Hepatocyte (in vitro differentiated cells): ENCODE measurements around the gene TMEM255B. TPM values are rescaled to one million over a fixed set of nuclear protein-coding genes. Genes with fewer than 3 reads are reported as not detected.

Experiments used
- DNase-seq: peaks from one replicate; pipeline ENCODE4 v3.0.0-alpha.2; 2016; ENCODE audit warnings: low spot score
- H2AFZ ChIP-seq: fragments of 200-600 bp; sonication (generic); 2 replicates; pipeline ENCODE4 v1.6.0; 2016; ENCODE audit warnings: antibody characterized with exemption, mild to moderate bottlenecking
- H3K27ac ChIP-seq: fragments of 200-600 bp; sonication (generic); 2 replicates; pipeline ENCODE4 v1.5.1; 2016; ENCODE audit warnings: mild to moderate bottlenecking
- H3K27me3 ChIP-seq: fragments of 200-600 bp; sonication (generic); 2 replicates; pipeline ENCODE4 v1.6.1; 2016
- H3K36me3 ChIP-seq: fragments of 200-600 bp; sonication (generic); replicated peaks from 2 replicates; pipeline ENCODE4 v1.5.1; 2016; ENCODE audit warnings: low read depth; ENCODE audit not compliant: insufficient read depth
- H3K4me1 ChIP-seq: fragments of 200-600 bp; sonication (generic); 2 replicates; pipeline ENCODE4 v1.5.1; 2016; ENCODE audit warnings: mild to moderate bottlenecking, moderate library complexity; ENCODE audit not compliant: insufficient read depth
- H3K4me2 ChIP-seq: fragments of 200-600 bp; sonication (generic); 2 replicates; pipeline ENCODE4 v1.6.0; 2016
- H3K4me3 ChIP-seq: fragments of 200-600 bp; sonication (generic); 2 replicates; pipeline ENCODE4 v1.5.1; 2016; ENCODE audit warnings: mild to moderate bottlenecking
- H3K79me2 ChIP-seq: fragments of 200-600 bp; sonication (generic); 2 replicates; pipeline ENCODE4 v1.6.0; 2017; ENCODE audit warnings: mild to moderate bottlenecking
- H3K9me2 ChIP-seq: fragments of 200-600 bp; sonication (generic); replicated peaks from 2 replicates; pipeline ENCODE4 v1.6.0; 2017; ENCODE audit warnings: mild to moderate bottlenecking; ENCODE audit not compliant: insufficient read depth
- H3K9me3 ChIP-seq: fragments of 200-600 bp; sonication (generic); 2 replicates; pipeline ENCODE4 v1.5.1; 2016; ENCODE audit warnings: low read depth, mild to moderate bottlenecking
- H4K20me1 ChIP-seq: fragments of 200-600 bp; sonication (generic); 2 replicates; pipeline ENCODE4 v1.6.0; 2016; ENCODE audit warnings: mild to moderate bottlenecking; ENCODE audit not compliant: insufficient read depth, poor library complexity, severe bottlenecking
- CTCF ChIP-seq: fragments of 200-600 bp; sonication (generic); IDR thresholded peaks from 2 replicates; pipeline ENCODE4 v1.5.1; 2016; ENCODE audit warnings: antibody characterized with exemption, mild to moderate bottlenecking; ENCODE audit not compliant: poor library complexity
- EZH2 ChIP-seq: fragments of 200-600 bp; sonication (generic); IDR thresholded peaks from 2 replicates; pipeline ENCODE4 v1.6.1; 2016; ENCODE audit warnings: antibody characterized with exemption, mild to moderate bottlenecking, borderline replicate concordance
- EZH2phosphoT487 ChIP-seq: fragments of 200-600 bp; sonication (generic); IDR thresholded peaks from one replicate; pipeline ENCODE4 v1.6.1; 2018; ENCODE audit warnings: antibody characterized with exemption, mild to moderate bottlenecking, low read depth, moderate library complexity; ENCODE audit not compliant: unreplicated experiment, severe bottlenecking
- WGBS: methylation state at CpG from one replicate; pipeline ENCODE4 v1.1.6; 2016; ENCODE audit warnings: low lambda C conversion rate; ENCODE audit errors: missing lambda C conversion rate; 5-methylcytosine and 5-hydroxymethylcytosine counted together
- polyA plus RNA-seq: library from polyadenylated mRNA; unstranded; fragments of >200 nt; fragmentation: Nextera tagmentation; extraction: Ambion mirVana; gene quantifications from 2 replicates; pipeline ENCODE4 v1.2.1, GENCODE V29; 2016
- total RNA-seq: library from RNA; depleted of rRNA; stranded (reverse); fragments of >200 nt; gene quantifications from 2 replicates; pipeline ENCODE4 v1.2.3, GENCODE V29; 2014

Gene TMEM255B
- total and polyA plus RNA-seq, 2 experiments from 2014 or later = 0.10 to 4.0 TPM

DNA sequence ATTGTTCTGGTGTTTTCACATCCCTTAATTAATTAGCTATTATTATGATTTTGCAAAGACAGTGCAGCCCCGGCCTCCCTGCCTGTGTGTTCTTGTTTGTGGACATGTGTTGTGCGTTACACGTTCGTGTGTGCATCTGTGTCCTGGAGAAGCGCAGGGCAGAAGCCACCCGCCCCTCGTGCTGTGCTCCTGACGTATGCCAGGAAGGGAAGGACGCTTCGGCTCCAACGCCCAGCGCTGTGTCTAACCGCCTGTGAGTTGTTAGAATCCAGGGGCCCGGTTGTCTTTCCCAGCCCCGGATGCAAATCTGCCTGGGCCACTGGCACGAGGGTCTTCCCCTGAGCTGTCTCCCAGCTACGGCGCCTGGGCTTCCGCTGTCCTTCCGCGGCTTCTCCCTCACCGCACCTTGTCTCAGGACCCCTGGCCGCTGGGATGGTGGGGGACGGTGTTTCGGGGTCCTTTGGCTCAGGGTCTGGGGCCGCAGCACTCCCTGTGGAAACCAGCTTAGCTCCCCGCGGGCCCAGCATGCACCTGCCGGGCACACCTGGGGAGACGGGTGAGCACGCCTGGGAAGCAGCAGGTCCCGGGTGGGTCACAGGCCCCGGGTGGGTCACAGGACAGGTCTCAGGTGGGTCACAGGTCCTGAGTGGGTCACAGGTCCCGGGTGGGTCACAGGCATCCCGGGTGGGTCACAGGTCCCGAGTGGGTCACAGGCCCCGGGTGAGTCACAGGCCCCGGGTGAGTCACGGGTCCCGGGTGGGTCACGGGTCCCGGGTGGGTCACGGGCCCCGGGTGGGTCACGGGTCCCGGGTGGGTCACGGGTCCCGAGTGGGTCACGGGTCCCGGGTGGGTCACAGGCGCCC lies 53.4 kb downstream of the TMEM255B start:
- H3K36me3 ChIP-seq = no peaks in the 10 kb centered on the region
- H2AFZ ChIP-seq = no peak overlapping the region
- no peak for DNase-seq
- no peaks in the 10 kb centered on the region for H3K9me3 ChIP-seq
- no peaks in the 10 kb centered on the region for H3K27me3 ChIP-seq
- H3K79me2 ChIP-seq = no peaks in the 10 kb centered on the region
- no peak overlapping the region for H3K4me3 ChIP-seq
- H3K27ac ChIP-seq = no peak overlapping the region
- H4K20me1 ChIP-seq = no peaks in the 10 kb centered on the region
- H3K9me2 ChIP-seq = no peaks in the 10 kb centered on the region
- H3K4me2 ChIP-seq = no peak overlapping the region
- TF ChIP-seq EZH2phosphoT487 (no peak), CTCF (no peak), EZH2 (no peak)
- H3K4me1 ChIP-seq = peaks cover 10% of the 10 kb centered on the region
- 91% methylated on average over 33 of the region's 51 CpGs for WGBS

- no peak for DNase-seq
- H3K27me3 ChIP-seq = no peaks in the 10 kb centered on the region
- no peak overlapping the region for H3K4me2 ChIP-seq
- WGBS = 83% methylated on average over 28 of the region's 30 CpGs
- H3K4me3 ChIP-seq = no peak overlapping the region
- peaks cover 10% of the 10 kb centered on the region for H3K4me1 ChIP-seq
- H3K9me3 ChIP-seq = no peaks in the 10 kb centered on the region
- no peaks in the 10 kb centered on the region for H3K79me2 ChIP-seq
- H3K9me2 ChIP-seq = no peaks in the 10 kb centered on the region
- no peaks in the 10 kb centered on the region for H3K36me3 ChIP-seq
- H2AFZ ChIP-seq = no peak overlapping the region
- no peak overlapping the region for H3K27ac ChIP-seq
- no peaks in the 10 kb centered on the region for H4K20me1 ChIP-seq
- no peak for TF ChIP-seq EZH2
- TF ChIP-seq EZH2phosphoT487 = no peak
- no peak for TF ChIP-seq CTCF
These were observed 54.2 kb downstream of the TMEM255B start for GRCh38 chr13:113813070-113813748.

DNA sequence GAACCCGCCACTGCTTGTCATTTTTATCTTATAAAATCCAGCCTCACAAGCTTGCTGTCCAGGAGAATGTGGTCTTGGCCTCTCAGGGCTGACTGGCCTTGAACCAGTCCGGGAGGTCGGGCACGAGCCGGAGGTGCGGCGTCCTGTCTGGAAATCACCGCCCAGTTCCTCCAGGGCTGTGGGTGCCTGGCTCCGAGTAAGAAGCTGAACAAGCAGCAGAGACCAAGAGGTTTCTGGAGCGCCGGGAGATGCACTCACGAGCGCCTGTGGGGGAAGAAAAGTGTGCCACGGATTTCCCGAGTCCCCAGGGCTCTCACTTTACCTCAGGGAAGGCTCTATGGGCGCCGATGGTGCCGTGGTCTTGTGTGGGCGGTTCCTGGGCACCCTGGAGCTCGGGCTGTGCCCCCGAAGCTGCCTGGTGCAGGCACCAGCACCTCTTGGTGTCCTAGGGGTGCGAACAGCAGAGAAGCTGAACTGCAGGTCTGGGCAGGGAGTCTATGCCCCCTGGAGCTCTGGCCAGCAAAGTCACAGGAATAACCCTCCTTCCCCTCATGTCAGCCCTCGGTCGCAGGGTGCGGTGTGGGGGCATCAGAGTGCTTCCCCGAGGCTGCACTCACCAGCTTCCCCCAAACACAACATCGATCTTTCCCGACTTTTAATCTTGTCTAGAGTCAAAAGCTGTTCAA lies 54.9 kb downstream of the TMEM255B start:
- Histone ChIP-seq H3K9me2 (no peaks in the 10 kb centered on the region), H3K4me2 (no peak overlapping the region), H3K79me2 (no peaks in the 10 kb centered on the region), H3K4me3 (no peak overlapping the region), H4K20me1 (no peaks in the 10 kb centered on the region), H3K4me1 (peaks cover 10% of the 10 kb centered on the region), H3K9me3 (no peaks in the 10 kb centered on the region), H2AFZ (no peak overlapping the region), H3K36me3 (no peaks in the 10 kb centered on the region), H3K27me3 (no peaks in the 10 kb centered on the region), H3K27ac (no peak overlapping the region)
- 74% methylated on average over 27 of the region's 28 CpGs for WGBS
- no peak for DNase-seq
- TF ChIP-seq CTCF (no peak), EZH2phosphoT487 (no peak), EZH2 (no peak)
